ENCODE data around the gene AFAP1.

AFAP1 gene

GRCh38 chr4:7733801-7734650 is 205.6 kb downstream of the AFAP1 start:
- Mint-ChIP-seq H3K4me1 (no peaks in the 10 kb centered on the region), H3K36me3 (no peaks in the 10 kb centered on the region), H3K27me3 (no peaks in the 10 kb centered on the region), H3K9me3 (no peaks in the 10 kb centered on the region), H3K4me3 (no peak overlapping the region), H3K27ac (no peak overlapping the region)

GRCh38 chr4:7733201-7733600 is 206.5 kb downstream of the AFAP1 start:
- H3K4me3 Mint-ChIP-seq = no peak overlapping the region
- H3K36me3 Mint-ChIP-seq = no peaks in the 10 kb centered on the region
- no peaks in the 10 kb centered on the region for H3K27me3 Mint-ChIP-seq
- H3K9me3 Mint-ChIP-seq = no peaks in the 10 kb centered on the region
- H3K27ac Mint-ChIP-seq = no peak overlapping the region
- no peaks in the 10 kb centered on the region for H3K4me1 Mint-ChIP-seq

- Mint-ChIP-seq H3K27ac (no peak overlapping the region), H3K4me3 (no peak overlapping the region), H3K36me3 (no peaks in the 10 kb centered on the region), H3K9me3 (no peaks in the 10 kb centered on the region), H3K27me3 (no peaks in the 10 kb centered on the region), H3K4me1 (no peaks in the 10 kb centered on the region)
These were observed 207.4 kb downstream of the AFAP1 start for GRCh38 chr4:7732263-7732662.

- Mint-ChIP-seq H3K9me3 (no peaks in the 10 kb centered on the region), H3K27ac (no peak overlapping the region), H3K36me3 (no peaks in the 10 kb centered on the region), H3K4me3 (no peak overlapping the region), H3K4me1 (no peaks in the 10 kb centered on the region), H3K27me3 (no peaks in the 10 kb centered on the region)
These were observed 208.2 kb downstream of the AFAP1 start for GRCh38 chr4:7731437-7731836.

GRCh38 chr4:7727749-7728148 is 211.9 kb downstream of the AFAP1 start:
- no peak overlapping the region for H3K27ac Mint-ChIP-seq
- H3K4me3 Mint-ChIP-seq = no peak overlapping the region
- H3K27me3 Mint-ChIP-seq = no peaks in the 10 kb centered on the region
- no peaks in the 10 kb centered on the region for H3K9me3 Mint-ChIP-seq
- H3K4me1 Mint-ChIP-seq = no peaks in the 10 kb centered on the region
- no peaks in the 10 kb centered on the region for H3K36me3 Mint-ChIP-seq

GRCh38 chr4:7726665-7727413 is 212.8 kb downstream of the AFAP1 start:
- Mint-ChIP-seq H3K4me1 (no peaks in the 10 kb centered on the region), H3K27me3 (no peaks in the 10 kb centered on the region), H3K36me3 (no peaks in the 10 kb centered on the region), H3K4me3 (no peak overlapping the region), H3K9me3 (no peaks in the 10 kb centered on the region), H3K27ac (no peak overlapping the region)

- H3K9me3 Mint-ChIP-seq = no peaks in the 10 kb centered on the region
- no peaks in the 10 kb centered on the region for H3K27me3 Mint-ChIP-seq
- no peaks in the 10 kb centered on the region for H3K36me3 Mint-ChIP-seq
- H3K27ac Mint-ChIP-seq = no peak overlapping the region
- no peaks in the 10 kb centered on the region for H3K4me1 Mint-ChIP-seq
- no peak overlapping the region for H3K4me3 Mint-ChIP-seq
These were observed 213.7 kb downstream of the AFAP1 start for GRCh38 chr4:7725951-7726350.

- H3K9me3 Mint-ChIP-seq = no peaks in the 10 kb centered on the region
- H3K36me3 Mint-ChIP-seq = no peaks in the 10 kb centered on the region
- no peak overlapping the region for H3K4me3 Mint-ChIP-seq
- H3K4me1 Mint-ChIP-seq = no peaks in the 10 kb centered on the region
- H3K27me3 Mint-ChIP-seq = no peaks in the 10 kb centered on the region
- no peak overlapping the region for H3K27ac Mint-ChIP-seq
These were observed 216.0 kb downstream of the AFAP1 start for GRCh38 chr4:7723625-7724024.

GRCh38 chr4:7722766-7723387 is 216.8 kb downstream of the AFAP1 start:
- H3K27ac Mint-ChIP-seq = no peak overlapping the region
- no peaks in the 10 kb centered on the region for H3K36me3 Mint-ChIP-seq
- H3K4me3 Mint-ChIP-seq = no peak overlapping the region

GRCh38 chr4:7721984-7722551 is 217.6 kb downstream of the AFAP1 start:
- no peak overlapping the region for H3K4me3 Mint-ChIP-seq
- no peak overlapping the region for H3K27ac Mint-ChIP-seq
- no peaks in the 10 kb centered on the region for H3K27me3 Mint-ChIP-seq
- H3K36me3 Mint-ChIP-seq = no peaks in the 10 kb centered on the region
- no peaks in the 10 kb centered on the region for H3K9me3 Mint-ChIP-seq
- H3K4me1 Mint-ChIP-seq = no peaks in the 10 kb centered on the region

More at GRCh38 chr4:7722766-7723387, 216.8 kb downstream of the AFAP1 start:
- Mint-ChIP-seq H3K4me1 (no peaks in the 10 kb centered on the region), H3K27me3 (no peaks in the 10 kb centered on the region), H3K9me3 (no peaks in the 10 kb centered on the region)

- Mint-ChIP-seq H3K27me3 (no peaks in the 10 kb centered on the region), H3K9me3 (no peaks in the 10 kb centered on the region), H3K4me3 (no peak overlapping the region), H3K36me3 (no peaks in the 10 kb centered on the region), H3K4me1 (no peaks in the 10 kb centered on the region), H3K27ac (no peak overlapping the region)
These were observed 220.1 kb downstream of the AFAP1 start for GRCh38 chr4:7719354-7720174.

GRCh38 chr4:7717946-7718490 is 221.6 kb downstream of the AFAP1 start:
- Mint-ChIP-seq H3K36me3 (no peaks in the 10 kb centered on the region), H3K27ac (no peak overlapping the region), H3K4me3 (no peak overlapping the region), H3K27me3 (no peaks in the 10 kb centered on the region), H3K4me1 (no peaks in the 10 kb centered on the region), H3K9me3 (no peaks in the 10 kb centered on the region)

- Mint-ChIP-seq H3K4me1 (no peaks in the 10 kb centered on the region), H3K4me3 (no peak overlapping the region), H3K27me3 (no peaks in the 10 kb centered on the region), H3K9me3 (no peaks in the 10 kb centered on the region), H3K27ac (no peak overlapping the region), H3K36me3 (no peaks in the 10 kb centered on the region)
These were observed 222.5 kb downstream of the AFAP1 start for GRCh38 chr4:7717161-7717560.

- Mint-ChIP-seq H3K4me1 (no peaks in the 10 kb centered on the region), H3K27ac (no peak overlapping the region), H3K4me3 (no peak overlapping the region)
These were observed 223.5 kb downstream of the AFAP1 start for GRCh38 chr4:7716010-7716721.

More at GRCh38 chr4:7716010-7716721, 223.5 kb downstream of the AFAP1 start:
- Mint-ChIP-seq H3K27me3 (no peaks in the 10 kb centered on the region), H3K36me3 (no peaks in the 10 kb centered on the region), H3K9me3 (no peaks in the 10 kb centered on the region)

All from activated naive CD4-positive, alpha-beta T cell treated with anti-CD3 and anti-CD28 coated beads, Interleukin-2, amount 50 U/mL, for 24 hours (primary cell).